ENCODE data around the gene CCT4.
"Not testable (repeated sequence)": the region's sequence is repeated elsewhere in the genome, so short reads cannot be mapped to it uniquely, and the experiment has no call there.

CCT4 gene

GRCh38 chr2:61888267-61889055 lies at the start of gene CCT4:
CCT4 (minus strand) TSS chr2:61888656; CDS start chr2:61888507, 149 bp downstream.
- H3K9me3 ChIP-seq (ENCODE audit: low read length): no peaks in the 10 kb centered on the region
- peak within 1 kb of the TSS; percentile 94 for H3K27ac ChIP-seq (ENCODE audit: low read depth, low read length)
- peak within 1 kb of the TSS; percentile 98 for H3K9ac ChIP-seq (ENCODE audit: low read length)
- H3K27me3 ChIP-seq (ENCODE audit: control insufficient read depth in 1 of 2, insufficient read depth in 2 of 2, low read length in 2 of 2): no peaks in the 10 kb centered on the region
- peaks cover 14% of the 10 kb centered on the region for H3K36me3 ChIP-seq (ENCODE audit: insufficient read depth, low read length)
- peaks cover 12% of the 10 kb centered on the region for H3K4me1 ChIP-seq (ENCODE audit: insufficient read depth, low read length)
- H3K4me3 ChIP-seq (ENCODE audit: low read depth in 1 of 2, low read length in 2 of 2): peak within 1 kb of the TSS; percentile 99 to 100

- Histone ChIP-seq H3K27me3 (ENCODE audit: control insufficient read depth in 1 of 2, insufficient read depth in 2 of 2, low read length in 2 of 2) (no peaks in the 10 kb centered on the region), H3K4me1 (ENCODE audit: insufficient read depth, low read length) (no peaks in the 10 kb centered on the region), H3K27ac (ENCODE audit: low read depth, low read length) (no peak overlapping the region), H3K9me3 (ENCODE audit: low read length) (no peaks in the 10 kb centered on the region), H3K9ac (ENCODE audit: low read length) (no peak overlapping the region), H3K36me3 (ENCODE audit: insufficient read depth, low read length) (no peaks in the 10 kb centered on the region), H3K4me3 (ENCODE audit: low read depth in 1 of 2, low read length in 2 of 2) (no peak overlapping the region)
Observed at GRCh38 chr2:61937886-61938285, 49.4 kb upstream of the CCT4 start.

GRCh38 chr2:61937098-61937497 lies 48.6 kb upstream of the CCT4 start:
- Histone ChIP-seq H3K9me3 (ENCODE audit: low read length) (no peaks in the 10 kb centered on the region), H3K4me3 (ENCODE audit: low read depth in 1 of 2, low read length in 2 of 2) (no peak overlapping the region), H3K9ac (ENCODE audit: low read length) (no peak overlapping the region), H3K27ac (ENCODE audit: low read depth, low read length) (no peak overlapping the region), H3K27me3 (ENCODE audit: control insufficient read depth in 1 of 2, insufficient read depth in 2 of 2, low read length in 2 of 2) (no peaks in the 10 kb centered on the region), H3K4me1 (ENCODE audit: insufficient read depth, low read length) (no peaks in the 10 kb centered on the region), H3K36me3 (ENCODE audit: insufficient read depth, low read length) (no peaks in the 10 kb centered on the region)

GRCh38 chr2:61928826-61929461 lies 40.5 kb upstream of the CCT4 start:
- H3K9me3 ChIP-seq (ENCODE audit: low read length): no peaks in the 10 kb centered on the region
- no peaks in the 10 kb centered on the region for H3K27me3 ChIP-seq (ENCODE audit: control insufficient read depth in 1 of 2, insufficient read depth in 2 of 2, low read length in 2 of 2)
- no peaks in the 10 kb centered on the region for H3K36me3 ChIP-seq (ENCODE audit: insufficient read depth, low read length)
- no peaks in the 10 kb centered on the region for H3K4me1 ChIP-seq (ENCODE audit: insufficient read depth, low read length)
- no peak overlapping the region for H3K4me3 ChIP-seq (ENCODE audit: low read depth in 1 of 2, low read length in 2 of 2)
- no peak overlapping the region for H3K27ac ChIP-seq (ENCODE audit: low read depth, low read length)
- H3K9ac ChIP-seq (ENCODE audit: low read length): no peak overlapping the region

GRCh38 chr2:61926531-61927477 lies 38.3 kb upstream of the CCT4 start:
- Histone ChIP-seq H3K9ac (ENCODE audit: low read length) (no peak overlapping the region), H3K36me3 (ENCODE audit: insufficient read depth, low read length) (no peaks in the 10 kb centered on the region), H3K27ac (ENCODE audit: low read depth, low read length) (no peak overlapping the region), H3K4me1 (ENCODE audit: insufficient read depth, low read length) (no peaks in the 10 kb centered on the region), H3K4me3 (ENCODE audit: low read depth in 1 of 2, low read length in 2 of 2) (no peak overlapping the region), H3K9me3 (ENCODE audit: low read length) (no peaks in the 10 kb centered on the region), H3K27me3 (ENCODE audit: control insufficient read depth in 1 of 2, insufficient read depth in 2 of 2, low read length in 2 of 2) (no peaks in the 10 kb centered on the region)

- Histone ChIP-seq H3K9me3 (ENCODE audit: low read length) (no peaks in the 10 kb centered on the region), H3K27me3 (ENCODE audit: control insufficient read depth in 1 of 2, insufficient read depth in 2 of 2, low read length in 2 of 2) (no peaks in the 10 kb centered on the region), H3K4me3 (ENCODE audit: low read depth in 1 of 2, low read length in 2 of 2) (no peak overlapping the region), H3K4me1 (ENCODE audit: insufficient read depth, low read length) (peaks cover 5% of the 10 kb centered on the region), H3K9ac (ENCODE audit: low read length) (no peak overlapping the region), H3K27ac (ENCODE audit: low read depth, low read length) (no peak overlapping the region), H3K36me3 (ENCODE audit: insufficient read depth, low read length) (no peaks in the 10 kb centered on the region)
Observed at GRCh38 chr2:61924895-61925663, 36.6 kb upstream of the CCT4 start.

GRCh38 chr2:61922714-61923113 lies 34.3 kb upstream of the CCT4 start:
- Histone ChIP-seq H3K27ac (ENCODE audit: low read depth, low read length) (no peak overlapping the region), H3K27me3 (ENCODE audit: control insufficient read depth in 1 of 2, insufficient read depth in 2 of 2, low read length in 2 of 2) (no peaks in the 10 kb centered on the region), H3K9ac (ENCODE audit: low read length) (no peak overlapping the region), H3K9me3 (ENCODE audit: low read length) (no peaks in the 10 kb centered on the region), H3K36me3 (ENCODE audit: insufficient read depth, low read length) (peaks cover 3% of the 10 kb centered on the region), H3K4me1 (ENCODE audit: insufficient read depth, low read length) (peaks cover 6% of the 10 kb centered on the region), H3K4me3 (ENCODE audit: low read depth in 1 of 2, low read length in 2 of 2) (no peak overlapping the region)

- H3K9me3 ChIP-seq (ENCODE audit: low read length): no peaks in the 10 kb centered on the region
- H3K9ac ChIP-seq (ENCODE audit: low read length): no peak overlapping the region
- H3K4me3 ChIP-seq (ENCODE audit: low read depth in 1 of 2, low read length in 2 of 2): no peak overlapping the region
- no peak overlapping the region for H3K27ac ChIP-seq (ENCODE audit: low read depth, low read length)
- H3K27me3 ChIP-seq (ENCODE audit: control insufficient read depth in 1 of 2, insufficient read depth in 2 of 2, low read length in 2 of 2): no peaks in the 10 kb centered on the region
- H3K36me3 ChIP-seq (ENCODE audit: insufficient read depth, low read length): peaks cover 3% of the 10 kb centered on the region
- peaks cover 6% of the 10 kb centered on the region for H3K4me1 ChIP-seq (ENCODE audit: insufficient read depth, low read length)
Observed at GRCh38 chr2:61920548-61920947, 32.1 kb upstream of the CCT4 start.

GRCh38 chr2:61914794-61915193 lies 26.3 kb upstream of the CCT4 start:
- H3K36me3 ChIP-seq (ENCODE audit: insufficient read depth, low read length); H3K9me3 ChIP-seq (ENCODE audit: low read length); H3K27ac ChIP-seq (ENCODE audit: low read depth, low read length); H3K27me3 ChIP-seq (ENCODE audit: control insufficient read depth in 1 of 2, insufficient read depth in 2 of 2, low read length in 2 of 2); H3K4me1 ChIP-seq (ENCODE audit: insufficient read depth, low read length); H3K9ac ChIP-seq (ENCODE audit: low read length); H3K4me3 ChIP-seq (ENCODE audit: low read depth in 1 of 2, low read length in 2 of 2): not testable (repeated sequence)

GRCh38 chr2:61911510-61911909 lies 23.1 kb upstream of the CCT4 start:
- H3K9ac ChIP-seq (ENCODE audit: low read length): no peak overlapping the region
- H3K4me1 ChIP-seq (ENCODE audit: insufficient read depth, low read length): peaks cover 3% of the 10 kb centered on the region
- no peaks in the 10 kb centered on the region for H3K9me3 ChIP-seq (ENCODE audit: low read length)
- no peaks in the 10 kb centered on the region for H3K27me3 ChIP-seq (ENCODE audit: control insufficient read depth in 1 of 2, insufficient read depth in 2 of 2, low read length in 2 of 2)
- no peaks in the 10 kb centered on the region for H3K36me3 ChIP-seq (ENCODE audit: insufficient read depth, low read length)
- no peak overlapping the region for H3K27ac ChIP-seq (ENCODE audit: low read depth, low read length)
- no peak overlapping the region for H3K4me3 ChIP-seq (ENCODE audit: low read depth in 1 of 2, low read length in 2 of 2)

- Histone ChIP-seq H3K27ac (ENCODE audit: low read depth, low read length) (no peak overlapping the region), H3K36me3 (ENCODE audit: insufficient read depth, low read length) (no peaks in the 10 kb centered on the region), H3K4me1 (ENCODE audit: insufficient read depth, low read length) (peaks cover 6% of the 10 kb centered on the region), H3K27me3 (ENCODE audit: control insufficient read depth in 1 of 2, insufficient read depth in 2 of 2, low read length in 2 of 2) (no peaks in the 10 kb centered on the region), H3K9me3 (ENCODE audit: low read length) (no peaks in the 10 kb centered on the region), H3K9ac (ENCODE audit: low read length) (no peak overlapping the region), H3K4me3 (ENCODE audit: low read depth in 1 of 2, low read length in 2 of 2) (no peak overlapping the region)
Observed at GRCh38 chr2:61910603-61911002, 22.1 kb upstream of the CCT4 start.
